ENCODE results near the gene SPRYD3. TPM values are rescaled to one million over a fixed set of nuclear protein-coding genes. Genes with fewer than 3 reads are reported as not detected.

SPRYD3 gene
- total RNA-seq, 1 experiment from 2014 or later, result 18.5 TPM

- H3K4me1 ChIP-seq (ENCODE audit: insufficient read depth, low read length), result peaks cover 7% of the 10 kb centered on the region
- H2AFZ ChIP-seq (ENCODE audit: low read length), result no peak overlapping the region
- no peaks in the 10 kb centered on the region for H4K20me1 ChIP-seq (ENCODE audit: low read length)
- H3F3A ChIP-seq (ENCODE audit: low read length, unreplicated experiment), result no peaks in the 10 kb centered on the region
- H3K4me3 ChIP-seq (ENCODE audit: low read length), result no peak overlapping the region
- H3K9me2 ChIP-seq (replicated peaks; ENCODE audit: low read length), result no peaks in the 10 kb centered on the region
- TF ChIP-seq CTCF (conservative IDR thresholded peaks at IDR 0.05; ENCODE audit: low read depth, low read length) (no peak), EZH2 (IDR thresholded peaks at IDR 0.05; ENCODE audit: low read length, unreplicated experiment) (no peak), EZH2phosphoT487 (IDR thresholded peaks at IDR 0.05; ENCODE audit: borderline replicate concordance, low read length) (no peak)
- intact Hi-C loops (cut with micrococcal nuclease), result no loop called here
- BruUV-seq (replicated peaks), result no TSS peak
- H3K4me2 ChIP-seq (ENCODE audit: low read length), result no peak overlapping the region
- no peaks in the 10 kb centered on the region for H3K27me3 ChIP-seq (ENCODE audit: low read length)
- ATAC-seq, result no peak
- DNase-seq, result no peak
- H3K27ac ChIP-seq (ENCODE audit: low read length), result no peak overlapping the region
- no peaks in the 10 kb centered on the region for H3K9me3 ChIP-seq (ENCODE audit: low read length)
- ChIA-PET POLR2A (ENCODE audit: unreplicated experiment) (no interaction called here), CTCF (interaction anchor here (0.6 kb wide), 1 partner anchor 30 kb away, joined by 4 read pairs; no protein-coding TSS in a partner anchor)
- no peak overlapping the region for H3K9ac ChIP-seq (ENCODE audit: low read length)
- peaks cover 20% of the 10 kb centered on the region for H3K79me2 ChIP-seq (ENCODE audit: low read length)
- peaks cover 5% of the 10 kb centered on the region for H3K36me3 ChIP-seq (ENCODE audit: low read depth, low read length)
Observed at GRCh38 chr12:53074283-53074998, 4.7 kb downstream of the SPRYD3 start.

GRCh38 chr12:53073881-53074280, 5.3 kb downstream of the SPRYD3 start:
- POLR2A ChIA-PET (ENCODE audit: unreplicated experiment), result no interaction called here
- H3K4me1 ChIP-seq (ENCODE audit: insufficient read depth, low read length), result peaks cover 7% of the 10 kb centered on the region

More at GRCh38 chr12:53073881-53074280, 5.3 kb downstream of the SPRYD3 start:
- Histone ChIP-seq H4K20me1 (ENCODE audit: low read length) (no peaks in the 10 kb centered on the region), H3K9me3 (ENCODE audit: low read length) (no peaks in the 10 kb centered on the region), H3K27me3 (ENCODE audit: low read length) (no peaks in the 10 kb centered on the region), H2AFZ (ENCODE audit: low read length) (no peak overlapping the region), H3K27ac (ENCODE audit: low read length) (no peak overlapping the region), H3K79me2 (ENCODE audit: low read length) (peaks cover 20% of the 10 kb centered on the region), H3F3A (ENCODE audit: low read length, unreplicated experiment) (no peaks in the 10 kb centered on the region), H3K9me2 (replicated peaks; ENCODE audit: low read length) (no peaks in the 10 kb centered on the region), H3K4me3 (ENCODE audit: low read length) (no peak overlapping the region), H3K9ac (ENCODE audit: low read length) (no peak overlapping the region), H3K36me3 (ENCODE audit: low read depth, low read length) (peaks cover 5% of the 10 kb centered on the region), H3K4me2 (ENCODE audit: low read length) (no peak overlapping the region)
- ATAC-seq (no peak), DNase-seq (no peak)
- BruUV-seq (replicated peaks), result no TSS peak
- CTCF ChIA-PET, result interaction anchor here (0.6 kb wide), 1 partner anchor 29 kb away, joined by 4 read pairs; no protein-coding TSS in a partner anchor
- intact Hi-C loops (cut with micrococcal nuclease), result no loop called here
- TF ChIP-seq CTCF (conservative IDR thresholded peaks at IDR 0.05; ENCODE audit: low read depth, low read length), result no peak

Data from PC-3 (cell line).